H1 (cell line): ENCODE results near the gene MTHFS. TPM values are rescaled to one million over a fixed set of nuclear protein-coding genes. Genes with fewer than 3 reads are reported as not detected.

Experiments used
- CTCF ChIA-PET: fragments of 300-600 bp; sonication (Branson Sonifier 250); formaldehyde crosslinking; loops from one replicate; lab custom pipeline; 2021; ENCODE audit not compliant: partially characterized antibody; lab: Charles Lee
- POLR2A ChIA-PET: fragments of 300-600 bp; sonication (Branson Sonifier 250); formaldehyde crosslinking; loops from one replicate; lab custom pipeline; 2021; ENCODE audit warnings: inconsistent platforms; ENCODE audit not compliant: partially characterized antibody; lab: Charles Lee
- DNase-seq, 2 experiments: peaks; one replicate each; pipeline versions ENCODE4 v3.0.0 to v3.0.0-alpha.2; 2010 to 2022; ENCODE audit warnings: low spot score in 2 of 2, low read depth in 1 of 2, mixed read lengths in 1 of 2
- FAIRE-seq: peaks from 2 replicates; lab custom pipeline; 2011; peaks lifted over from hg19 to GRCh38; lab: Jason Lieb, UNC
- H2AFZ ChIP-seq: 2 replicates; pipeline ENCODE4 v1.8.1; 2012; ENCODE audit warnings: low read length, inconsistent platforms
- H2AK5ac ChIP-seq: 2 replicates; pipeline ENCODE4 v1.6.1; 2013; ENCODE audit warnings: low read depth, low read length
- H2BK120ac ChIP-seq: replicated peaks from 2 replicates; pipeline ENCODE3; 2013; ENCODE audit warnings: low read depth, low read length, inconsistent platforms
- H2BK12ac ChIP-seq: 2 replicates; pipeline ENCODE4 v1.6.1; 2013; ENCODE audit warnings: low read depth, low read length
- H2BK15ac ChIP-seq: 2 replicates; pipeline ENCODE4 v1.6.1; 2013; ENCODE audit warnings: low read length
- H2BK20ac ChIP-seq: 2 replicates; pipeline ENCODE4 v1.6.1; 2013; ENCODE audit warnings: low read length
- H2BK5ac ChIP-seq: 2 replicates; pipeline ENCODE4 v1.6.1; 2013; ENCODE audit warnings: low read depth, low read length
- H3K14ac ChIP-seq: 2 replicates; pipeline ENCODE4 v1.6.1; 2013; ENCODE audit warnings: inconsistent platforms; ENCODE audit not compliant: insufficient read length
- H3K18ac ChIP-seq: 2 replicates; pipeline ENCODE4 v1.6.1; 2013; ENCODE audit warnings: low read length; ENCODE audit errors: extremely low read depth
- H3K23ac ChIP-seq: 2 replicates; pipeline ENCODE4 v1.6.1; 2013; ENCODE audit warnings: inconsistent platforms; ENCODE audit not compliant: insufficient read length
- H3K23me2 ChIP-seq: 2 replicates; pipeline ENCODE4 v1.6.1; 2013; ENCODE audit warnings: low read depth, low read length
- H3K27ac ChIP-seq: 2 replicates; pipeline ENCODE4 v1.6.1; 2011; ENCODE audit warnings: low read depth, low read length, inconsistent platforms
- H3K27me3 ChIP-seq, 4 experiments: replicated peaks in 1 of 4; 1 replicate in 1 of 4; 2 replicates in 3 of 4; pipeline versions ENCODE4 v1.6.1 to v1.8.1; 2011 to 2013; ENCODE audit warnings: low read length in 3 of 4, mild to moderate bottlenecking in 3 of 4, inconsistent platforms in 2 of 4, mixed read lengths in 2 of 4, moderate library complexity in 1 of 4; ENCODE audit not compliant: control insufficient read depth in 3 of 4, insufficient read depth in 3 of 4; ENCODE audit errors: extremely low read depth in 1 of 4
- H3K36me3 ChIP-seq, 4 experiments: 2 replicates each; pipeline versions ENCODE4 v1.6.1 to v1.8.1; 2011 to 2013; ENCODE audit warnings: mild to moderate bottlenecking in 4 of 4, low read length in 3 of 4, moderate library complexity in 2 of 4, control low read depth in 1 of 4, inconsistent platforms in 1 of 4; ENCODE audit not compliant: insufficient read depth in 4 of 4, control insufficient read depth in 2 of 4
- H3K4ac ChIP-seq: replicated peaks from 2 replicates; pipeline ENCODE3; 2013; ENCODE audit warnings: low read length, low read depth, mixed read lengths, inconsistent platforms; ENCODE audit not compliant: insufficient read length
- H3K4me1 ChIP-seq, 4 experiments: replicated peaks in 1 of 4; 1 replicate in 1 of 4; 2 replicates in 3 of 4; pipeline versions ENCODE4 v1.6.1 to v1.8.1; 2011 to 2013; ENCODE audit warnings: low read length in 3 of 4, inconsistent platforms in 2 of 4, mixed read lengths in 1 of 4; ENCODE audit not compliant: insufficient read depth in 4 of 4, control insufficient read depth in 3 of 4
- H3K4me2 ChIP-seq, 2 experiments: 2 replicates each; pipeline versions ENCODE4 v1.6.1 to v1.8.1; 2011 to 2013; ENCODE audit warnings: low read depth in 2 of 2, low read length in 2 of 2, control low read depth in 1 of 2, inconsistent platforms in 1 of 2, mild to moderate bottlenecking in 1 of 2; ENCODE audit not compliant: insufficient read depth in 1 of 2
- H3K4me3 ChIP-seq, 4 experiments: fragments of 200-600, 300-600 bp in 1 of 4; sonication (generic), shearing (Covaris generic), sonication (Bioruptor Twin) in 1 of 4; 2 replicates each; pipeline versions ENCODE4 v1.5.1 to v1.8.1; 2011 to 2016; ENCODE audit warnings: low read length in 4 of 4, low read depth in 3 of 4, control low read depth in 2 of 4, inconsistent platforms in 2 of 4, mild to moderate bottlenecking in 2 of 4, mixed read lengths in 1 of 4, moderate library complexity in 1 of 4; ENCODE audit not compliant: insufficient read depth in 2 of 4; ENCODE audit errors: extremely low read depth in 1 of 4
- H3K56ac ChIP-seq: replicated peaks from 2 replicates; pipeline ENCODE3; 2013; ENCODE audit warnings: low read depth, mild to moderate bottlenecking, mixed read lengths, low read length, inconsistent platforms; ENCODE audit not compliant: insufficient read length
- H3K79me1 ChIP-seq: 2 replicates; pipeline ENCODE4 v1.6.1; 2013; ENCODE audit warnings: low read depth, low read length, control low read depth
- H3K79me2 ChIP-seq, 2 experiments: 2 replicates each; pipeline versions ENCODE4 v1.6.1 to v1.8.1; 2012 to 2013; ENCODE audit warnings: low read length in 2 of 2, mild to moderate bottlenecking in 2 of 2, inconsistent platforms in 1 of 2; ENCODE audit not compliant: insufficient read depth in 2 of 2, control insufficient read depth in 1 of 2
- H3K9ac ChIP-seq, 4 experiments: replicated peaks in 1 of 4; 1 replicate in 1 of 4; 2 replicates in 3 of 4; pipeline versions ENCODE4 v1.6.1 to v1.8.1; 2011 to 2013; ENCODE audit warnings: low read depth in 3 of 4, low read length in 3 of 4, control low read depth in 2 of 4, mild to moderate bottlenecking in 2 of 4, moderate library complexity in 2 of 4, inconsistent platforms in 1 of 4; ENCODE audit errors: extremely low read depth in 1 of 4
- H3K9me3 ChIP-seq, 2 experiments: 2 replicates each; pipeline versions ENCODE4 v1.6.1 to v1.8.1; 2012 to 2013; ENCODE audit warnings: mild to moderate bottlenecking in 2 of 2, moderate library complexity in 2 of 2, control low read depth in 1 of 2, inconsistent platforms in 1 of 2, low read depth in 1 of 2, low read length in 1 of 2, mixed read lengths in 1 of 2; ENCODE audit not compliant: insufficient read depth in 2 of 2
- H4K20me1 ChIP-seq, 2 experiments: replicated peaks in 1 of 2; 2 replicates each; pipeline versions ENCODE3 to v1.8.1; 2011 to 2013; ENCODE audit warnings: inconsistent platforms in 2 of 2, low read length in 2 of 2, mild to moderate bottlenecking in 1 of 2; ENCODE audit not compliant: insufficient read depth in 2 of 2, control insufficient read depth in 1 of 2
- H4K5ac ChIP-seq: 2 replicates; pipeline ENCODE4 v1.6.1; 2013; ENCODE audit warnings: low read length, low read depth, mixed read lengths, inconsistent platforms; ENCODE audit not compliant: insufficient read length
- H4K8ac ChIP-seq: 2 replicates; pipeline ENCODE4 v1.8.0; 2013; ENCODE audit warnings: mild to moderate bottlenecking, moderate library complexity, low read length, inconsistent platforms; ENCODE audit not compliant: insufficient read depth; ENCODE audit errors: extremely low read depth
- H4K91ac ChIP-seq: replicated peaks from 2 replicates; pipeline ENCODE3; 2013; ENCODE audit warnings: low read length, mixed read lengths, inconsistent platforms; ENCODE audit not compliant: insufficient read length
- MAFK ChIP-seq: IDR thresholded peaks from 2 replicates; pipeline ENCODE4 v1.6.1; 2012; ENCODE audit warnings: low read depth, mild to moderate bottlenecking, improper control_type of control experiment, low read length
- POU5F1 ChIP-seq: IDR thresholded peaks from 2 replicates; pipeline ENCODE4 v1.6.1; 2011; ENCODE audit warnings: low read depth, mild to moderate bottlenecking, low read length, moderate library complexity
- WGBS, 2 experiments: shearing (Covaris generic) in 1 of 2; methylation state at CpG; one replicate each; pipeline versions ENCODE4 v1.1.6 to v1.1.7; 2013 to 2015; ENCODE audit warnings: low lambda C conversion rate in 2 of 2, mixed read lengths in 2 of 2, inconsistent platforms in 1 of 2, low coverage in 1 of 2, missing lambda C conversion rate in 1 of 2; ENCODE audit not compliant: insufficient replicate concordance in 2 of 2, insufficient coverage in 1 of 2, insufficient read length in 1 of 2; ENCODE audit errors: extremely low coverage in 1 of 2, missing lambda C conversion rate in 1 of 2; 5-methylcytosine and 5-hydroxymethylcytosine counted together
- polyA plus RNA-seq, 7 experiments: library from polyadenylated mRNA; depleted of rRNA in 3 of 7; stranded (reverse) in 5 of 7; unstranded in 2 of 7; fragments of >200 nt in 5 of 7; fragments of 200-250 nt in 2 of 7; gene quantifications; 1 replicate in 5 of 7; 2 replicates in 1 of 7; 4 replicates in 1 of 7; pipeline versions ENCODE4 v1.2.1 to v1.2.3, GENCODE V29; 2011 to 2013; ENCODE audit warnings: missing spikeins in 2 of 7, mixed read lengths in 2 of 7
- total RNA-seq: library from RNA; stranded (reverse); fragmentation: NEBNext Ultra II Directional; extraction: Animal tissue kit (Norgen Biotek cat#: 25700); gene quantifications from 2 replicates; pipeline ENCODE4 v1.2.1, GENCODE V29; 2021

Gene MTHFS
- total and polyA plus RNA-seq, 2 of the 8 experiments (the other 6 are each of a cell fraction or from before 2014, with no cell fraction given): 27.3 to 37.2 TPM

DNA sequence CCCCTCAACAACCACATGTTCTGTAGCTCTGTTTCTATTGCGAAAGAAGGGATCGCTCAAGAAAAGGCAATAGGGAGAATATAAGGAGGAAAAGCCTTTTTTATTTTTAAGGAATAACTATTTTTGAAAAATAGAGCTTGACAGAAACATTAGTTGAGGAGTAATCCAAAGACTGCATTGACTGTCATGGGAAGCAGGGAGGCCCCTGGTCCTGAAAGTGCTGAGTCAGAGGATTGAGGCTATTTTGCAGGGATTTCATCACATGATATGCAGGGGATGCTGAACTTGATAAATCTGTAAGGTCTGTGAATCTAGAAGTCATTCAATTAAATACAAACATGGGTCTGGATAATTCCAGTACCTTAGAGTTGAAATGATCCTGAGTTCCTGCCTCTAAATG lies 92.0 kb downstream of the MTHFS start:
- no peaks in the 10 kb centered on the region for H3K36me3 ChIP-seq
- no peak overlapping the region for H2BK5ac ChIP-seq
- no peak overlapping the region for H4K91ac ChIP-seq
- H3K18ac ChIP-seq: no peak overlapping the region
- ChIA-PET CTCF (interaction anchor here (1.0 kb wide), 2 partner anchors 9 to 49 kb away, joined by 3 read pairs; no protein-coding TSS in a partner anchor), POLR2A (no interaction called here)
- TF ChIP-seq MAFK: peak; percentile 62
- TF ChIP-seq POU5F1: no peak
- no peaks in the 10 kb centered on the region for H3K4me1 ChIP-seq
- H2BK20ac ChIP-seq: no peak overlapping the region
- DNase-seq (no peak), FAIRE-seq (no peak)
- no peak overlapping the region for H3K56ac ChIP-seq
- H3K23me2 ChIP-seq: no peaks in the 10 kb centered on the region
- no peak overlapping the region for H4K5ac ChIP-seq
- H2AFZ ChIP-seq: no peak overlapping the region
- no peak overlapping the region for H3K14ac ChIP-seq
- no peak overlapping the region for H2BK12ac ChIP-seq
- H3K9ac ChIP-seq: no peak overlapping the region
- H4K20me1 ChIP-seq: no peaks in the 10 kb centered on the region
- H3K27me3 ChIP-seq: peaks cover 0 to 1% (median 0%) of the 10 kb centered on the region in 4 experiments; a peak in 1 of 7 replicates
- H2BK15ac ChIP-seq: no peak overlapping the region
- H3K4me2 ChIP-seq: no peak overlapping the region
- H3K9me3 ChIP-seq: no peaks in the 10 kb centered on the region
- H3K23ac ChIP-seq: no peak overlapping the region
- no peaks in the 10 kb centered on the region for H3K79me1 ChIP-seq
- no peak overlapping the region for H2BK120ac ChIP-seq
- no peak overlapping the region for H3K4me3 ChIP-seq
- no peak overlapping the region for H3K4ac ChIP-seq
- no peak overlapping the region for H4K8ac ChIP-seq
- H3K27ac ChIP-seq: no peak overlapping the region
- H2AK5ac ChIP-seq: no peak overlapping the region
- H3K79me2 ChIP-seq: no peaks in the 10 kb centered on the region
- 97% methylated on average over 2 of the region's 2 CpGs; no CpG with 5 or more reads in 1 of the 2 experiments for WGBS, 2 experiments
